Ascending aorta (tissue), 2 donors: ENCODE data around the gene ATP1A2. TPM values are rescaled to one million over a fixed set of nuclear protein-coding genes. Genes with fewer than 3 reads are reported as not detected.

Experiments
- DNase-seq, 2 donors: peaks; one replicate each; pipeline ENCODE4 v3.0.0-alpha.2; 2019; ENCODE audit warnings: low spot score in 2 of 2
- H3K27ac ChIP-seq, 2 donors: fragments of 200-600 bp; sonication (generic); one replicate each; pipeline ENCODE4 v1.5.1; 2016 to 2017; ENCODE audit warnings: mild to moderate bottlenecking in 1 of 2
- H3K27me3 ChIP-seq: fragments of 200-600 bp; sonication (generic); one replicate; pipeline ENCODE4 v1.5.1; 2017
- H3K36me3 ChIP-seq, 2 donors: fragments of 200-600 bp; sonication (generic); one replicate each; pipeline ENCODE4 v1.5.1; 2016
- H3K4me1 ChIP-seq, 2 donors: fragments of 200-600 bp; sonication (generic); one replicate each; pipeline ENCODE4 v1.5.1; 2016 to 2017; ENCODE audit warnings: mild to moderate bottlenecking in 1 of 2
- H3K4me3 ChIP-seq, 2 donors: fragments of 200-600 bp; sonication (generic); one replicate each; pipeline ENCODE4 v1.5.1; 2016 to 2017; ENCODE audit warnings: mild to moderate bottlenecking in 1 of 2
- H3K9me3 ChIP-seq, 2 donors: fragments of 200-600 bp; sonication (generic); one replicate each; pipeline ENCODE4 v1.5.1; 2016
- intact Hi-C: fragments of 100-400 bp; cut with DNase I; formaldehyde crosslinking; loops from one replicate; pipeline ENCODE4 v1.15.1; 2023
- total RNA-seq: library from RNA; depleted of rRNA; stranded (reverse); fragments of >200 nt; gene quantifications from one replicate; pipeline ENCODE4 v1.1.0, GENCODE V29; 2016
- TF ChIP-seq, protein P1 (sequence below), 3 experiments: fragments of 200-600 bp in 2 of 3; fragments of 450-650 bp in 1 of 3; sonication (generic) in 2 of 3; IDR thresholded peaks; one replicate each; pipeline ENCODE4 v1.5.1; 2016 to 2019; ENCODE audit warnings: antibody characterized with exemption in 3 of 3, mild to moderate bottlenecking in 1 of 3, moderate library complexity in 1 of 3

The ATP1A2 gene
- total RNA-seq, 1 donor from 2014 or later, result 316 TPM

DNA sequence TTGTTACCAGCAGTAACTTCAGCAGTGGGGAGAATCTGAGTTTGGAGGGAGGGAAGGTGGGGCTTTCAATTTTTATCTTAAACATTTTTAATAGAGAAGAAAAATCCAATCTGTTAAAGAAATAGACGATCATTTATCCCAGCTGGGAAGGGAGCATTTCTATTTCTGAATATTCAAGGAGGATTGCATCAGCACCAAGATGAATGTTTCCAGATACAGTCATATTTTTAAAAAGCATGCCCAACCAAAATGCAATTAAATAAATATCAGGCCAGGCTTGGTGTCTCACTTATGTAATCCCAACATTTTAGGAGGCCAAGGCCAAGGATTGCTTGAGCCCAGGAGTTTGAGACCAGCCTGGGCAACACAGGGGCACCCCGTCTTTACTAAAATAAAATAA, 34.2 kb downstream of the ATP1A2 start:
- Histone ChIP-seq H3K36me3 (no peaks in the 10 kb centered on the region), H3K9me3 (no peaks in the 10 kb centered on the region), H3K4me1 (peaks cover 5 to 12% of the 10 kb centered on the region in 2 donors), H3K27me3 (no peaks in the 10 kb centered on the region), H3K27ac (peak overlapping the region; percentile 67 to 72), H3K4me3 (no peak overlapping the region)
- TF ChIP-seq, protein P1, sequence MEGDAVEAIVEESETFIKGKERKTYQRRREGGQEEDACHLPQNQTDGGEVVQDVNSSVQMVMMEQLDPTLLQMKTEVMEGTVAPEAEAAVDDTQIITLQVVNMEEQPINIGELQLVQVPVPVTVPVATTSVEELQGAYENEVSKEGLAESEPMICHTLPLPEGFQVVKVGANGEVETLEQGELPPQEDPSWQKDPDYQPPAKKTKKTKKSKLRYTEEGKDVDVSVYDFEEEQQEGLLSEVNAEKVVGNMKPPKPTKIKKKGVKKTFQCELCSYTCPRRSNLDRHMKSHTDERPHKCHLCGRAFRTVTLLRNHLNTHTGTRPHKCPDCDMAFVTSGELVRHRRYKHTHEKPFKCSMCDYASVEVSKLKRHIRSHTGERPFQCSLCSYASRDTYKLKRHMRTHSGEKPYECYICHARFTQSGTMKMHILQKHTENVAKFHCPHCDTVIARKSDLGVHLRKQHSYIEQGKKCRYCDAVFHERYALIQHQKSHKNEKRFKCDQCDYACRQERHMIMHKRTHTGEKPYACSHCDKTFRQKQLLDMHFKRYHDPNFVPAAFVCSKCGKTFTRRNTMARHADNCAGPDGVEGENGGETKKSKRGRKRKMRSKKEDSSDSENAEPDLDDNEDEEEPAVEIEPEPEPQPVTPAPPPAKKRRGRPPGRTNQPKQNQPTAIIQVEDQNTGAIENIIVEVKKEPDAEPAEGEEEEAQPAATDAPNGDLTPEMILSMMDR (IDR thresholded peaks at IDR 0.05), result no peak
- no peak for DNase-seq
- intact Hi-C loops, result loop anchor here (2.0 to 5.0 kb wide), 2 partner anchors 17 to 38 kb away; no protein-coding TSS in a partner anchor

DNA sequence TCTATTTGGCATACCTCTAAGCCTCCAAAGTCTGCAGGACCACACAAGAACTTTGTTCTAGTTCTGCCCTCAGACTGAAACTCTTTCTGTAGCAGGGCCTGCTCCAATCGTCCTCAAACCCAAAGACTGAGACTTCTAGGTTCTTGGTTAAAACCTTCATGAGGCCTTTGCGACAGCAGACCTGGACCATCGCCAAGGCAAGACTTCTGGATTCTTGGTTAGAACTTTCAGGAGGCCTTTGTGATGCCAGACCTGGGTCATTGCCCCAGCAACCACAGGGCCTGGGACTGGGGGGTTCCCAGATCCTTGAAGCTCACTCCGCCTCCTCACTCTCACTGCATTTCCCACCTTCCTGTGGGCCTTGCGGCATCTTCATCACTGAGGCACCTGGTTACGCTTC, 35.7 kb downstream of the ATP1A2 start, which contains the start of gene ATP1A4:
Gene ATP1A4, plus strand, starts transcription at position 301 of the 400 bp plus-strand sequence. CDS start 438 bp downstream, outside the sequence.
- no peak for DNase-seq
- Histone ChIP-seq H3K27ac (no peak within 1 kb of the TSS), H3K9me3 (no peaks in the 10 kb centered on the region), H3K4me3 (no peak within 1 kb of the TSS), H3K27me3 (no peaks in the 10 kb centered on the region), H3K36me3 (no peaks in the 10 kb centered on the region), H3K4me1 (peaks cover 5 to 12% of the 10 kb centered on the region in 2 donors)
- TF ChIP-seq, protein P1 (IDR thresholded peaks at IDR 0.05), result no peak
- intact Hi-C loops, result loop anchor here (5.0 kb wide), 1 partner anchor 36 kb away; no protein-coding TSS in a partner anchor

DNA sequence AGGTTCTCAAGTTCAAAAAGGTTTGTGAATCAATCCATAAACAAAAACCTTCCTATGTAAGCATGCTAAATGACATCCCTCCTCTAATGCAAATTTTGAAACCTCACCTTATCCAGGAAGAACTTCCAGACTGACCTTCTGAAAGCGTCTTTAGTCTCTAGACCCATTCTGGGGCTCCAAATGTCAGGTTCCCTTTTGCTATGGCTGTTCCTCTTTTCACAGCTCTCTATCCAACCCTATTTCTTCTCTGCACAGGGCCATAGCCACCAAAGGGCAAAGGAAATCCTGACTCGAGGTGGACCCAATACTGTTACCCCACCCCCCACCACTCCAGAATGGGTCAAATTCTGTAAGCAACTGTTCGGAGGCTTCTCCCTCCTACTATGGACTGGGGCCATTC, 39.2 kb downstream of the ATP1A2 start:
- Histone ChIP-seq H3K27me3 (no peaks in the 10 kb centered on the region), H3K9me3 (no peaks in the 10 kb centered on the region), H3K36me3 (no peaks in the 10 kb centered on the region), H3K4me1 (peaks cover 3 to 5% of the 10 kb centered on the region in 2 donors), H3K4me3 (no peak overlapping the region), H3K27ac (no peak overlapping the region)
- no peak for DNase-seq
- intact Hi-C loops, result loop anchor here (5.0 kb wide), 1 partner anchor 33 kb away; no protein-coding TSS in a partner anchor
- TF ChIP-seq, protein P1 (IDR thresholded peaks at IDR 0.05), result no peak

DNA sequence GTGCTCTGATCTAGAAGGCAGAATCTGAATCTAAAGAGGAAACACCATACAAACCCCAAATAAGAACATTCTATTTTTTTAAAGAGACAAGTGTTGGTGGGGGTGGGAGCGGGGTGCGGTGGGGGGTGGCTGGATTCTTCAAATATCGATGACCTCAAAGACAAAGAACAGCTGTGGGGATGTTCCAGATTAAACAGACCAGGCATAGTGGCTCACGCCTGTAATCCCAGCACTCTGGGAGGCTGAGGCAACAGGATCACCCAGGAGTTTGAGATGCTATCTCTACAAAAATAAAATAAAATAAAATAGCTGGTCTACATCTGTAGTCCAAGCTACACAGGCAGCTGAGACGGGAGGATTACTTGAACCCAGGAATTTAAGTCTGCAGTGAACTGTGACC, 40.8 kb downstream of the ATP1A2 start:
- TF ChIP-seq, protein P1 (IDR thresholded peaks at IDR 0.05), result no peak
- H3K9me3 ChIP-seq, result no peaks in the 10 kb centered on the region
- H3K4me1 ChIP-seq, result no peaks in the 10 kb centered on the region
- H3K4me3 ChIP-seq, result no peak overlapping the region
- no peak for DNase-seq
- no peaks in the 10 kb centered on the region for H3K27me3 ChIP-seq
- no peaks in the 10 kb centered on the region for H3K36me3 ChIP-seq
- no peak overlapping the region for H3K27ac ChIP-seq
- intact Hi-C loops, result no loop called here

DNA sequence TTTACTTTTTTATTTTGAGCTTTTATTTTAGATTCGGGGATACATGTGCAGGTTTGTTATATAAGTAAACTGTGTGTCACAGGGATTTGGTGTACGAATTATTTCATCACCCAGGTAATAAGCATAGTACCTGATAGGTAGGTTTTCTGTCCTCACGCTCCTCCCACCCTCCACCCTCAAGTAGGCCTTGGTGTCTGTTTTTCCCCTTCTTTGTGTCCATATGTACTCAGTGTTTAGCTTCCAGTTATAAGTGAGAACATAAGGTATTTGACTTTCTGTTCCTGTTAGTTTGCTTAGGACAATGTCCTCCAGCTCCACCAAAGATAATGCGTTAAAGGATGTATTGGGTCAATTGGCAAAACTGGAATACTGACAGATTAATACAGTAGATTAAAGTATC, 41.6 kb downstream of the ATP1A2 start:
- TF ChIP-seq, protein P1 (IDR thresholded peaks at IDR 0.05), result no peak
- no peaks in the 10 kb centered on the region for H3K27me3 ChIP-seq

DNA sequence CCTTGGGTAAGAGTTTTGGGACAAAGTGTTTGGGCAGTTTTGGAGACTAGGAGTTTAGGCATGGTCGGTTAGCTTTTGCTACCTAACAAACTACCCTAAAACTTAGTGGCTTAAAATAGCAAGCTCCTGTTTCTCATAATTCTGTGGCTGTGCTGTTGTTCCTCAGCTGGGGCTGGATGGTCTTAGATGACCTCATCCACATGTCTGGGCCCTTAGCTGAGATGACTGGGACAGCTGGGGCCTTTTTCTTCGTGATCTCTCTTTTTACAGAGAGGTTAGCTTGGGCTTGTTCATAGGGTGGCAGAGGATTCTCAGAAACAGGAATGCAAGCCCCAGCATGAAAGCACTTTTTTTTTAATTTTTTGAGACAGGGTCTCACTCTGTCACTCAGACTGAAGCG, 42.5 kb downstream of the ATP1A2 start:
- Histone ChIP-seq H3K27ac (peak overlapping the region; percentile 4 to 26), H3K4me1 (no peaks in the 10 kb centered on the region), H3K9me3 (no peaks in the 10 kb centered on the region), H3K27me3 (no peaks in the 10 kb centered on the region), H3K36me3 (no peaks in the 10 kb centered on the region), H3K4me3 (no peak overlapping the region)
- intact Hi-C loops, result no loop called here
- TF ChIP-seq, protein P1 (IDR thresholded peaks at IDR 0.05), result no peak
- no peak for DNase-seq

More for the DNA sequence above, 41.6 kb downstream of the ATP1A2 start:
- Histone ChIP-seq H3K4me1 (no peaks in the 10 kb centered on the region), H3K27ac (no peak overlapping the region), H3K36me3 (no peaks in the 10 kb centered on the region), H3K9me3 (no peaks in the 10 kb centered on the region), H3K4me3 (no peak overlapping the region)
- intact Hi-C loops, result no loop called here
- no peak for DNase-seq
